Measurements from ENCODE around the gene NADK.

NADK gene

DNA sequence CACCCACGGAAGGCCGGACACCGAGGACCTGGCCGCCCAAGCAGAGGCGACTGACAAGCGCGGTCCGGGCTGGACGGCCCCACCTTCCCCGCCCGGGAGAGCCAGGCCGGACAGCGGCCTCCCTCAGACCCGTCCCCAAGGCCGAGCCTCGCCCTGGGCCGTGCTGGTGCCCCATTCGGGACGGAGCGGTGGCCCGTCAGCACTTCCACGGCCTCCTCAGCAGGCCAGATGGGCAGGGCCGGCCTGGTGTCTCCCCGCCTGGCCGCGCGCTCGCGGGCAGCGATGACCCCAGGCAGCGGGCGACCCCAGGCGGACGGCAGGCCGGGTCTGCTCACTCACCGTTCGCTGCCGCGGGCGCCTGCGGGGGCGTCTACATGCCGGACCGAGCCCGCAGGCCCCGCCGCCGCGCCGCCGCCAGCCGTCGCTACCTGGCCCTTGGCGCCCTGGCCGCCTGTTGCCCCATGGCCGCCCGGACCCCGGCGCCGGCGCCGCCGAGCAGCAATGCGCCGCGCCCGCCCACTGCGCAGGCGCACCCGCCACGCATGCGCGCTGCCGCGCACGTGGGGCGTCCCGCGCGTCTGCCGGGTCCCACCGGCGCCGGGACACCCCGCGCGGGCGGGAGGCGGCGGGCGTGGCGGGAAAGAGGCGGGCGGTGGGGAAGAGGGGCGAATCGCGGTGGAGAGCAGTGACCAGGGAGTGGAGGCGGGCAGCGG is at the start of gene NADK:
NADK (minus strand) TSS at position 521 of the 713 bp plus-strand sequence. CDS start 13,064 bp downstream, outside the sequence.
- no peak for FAIRE-seq

DNA sequence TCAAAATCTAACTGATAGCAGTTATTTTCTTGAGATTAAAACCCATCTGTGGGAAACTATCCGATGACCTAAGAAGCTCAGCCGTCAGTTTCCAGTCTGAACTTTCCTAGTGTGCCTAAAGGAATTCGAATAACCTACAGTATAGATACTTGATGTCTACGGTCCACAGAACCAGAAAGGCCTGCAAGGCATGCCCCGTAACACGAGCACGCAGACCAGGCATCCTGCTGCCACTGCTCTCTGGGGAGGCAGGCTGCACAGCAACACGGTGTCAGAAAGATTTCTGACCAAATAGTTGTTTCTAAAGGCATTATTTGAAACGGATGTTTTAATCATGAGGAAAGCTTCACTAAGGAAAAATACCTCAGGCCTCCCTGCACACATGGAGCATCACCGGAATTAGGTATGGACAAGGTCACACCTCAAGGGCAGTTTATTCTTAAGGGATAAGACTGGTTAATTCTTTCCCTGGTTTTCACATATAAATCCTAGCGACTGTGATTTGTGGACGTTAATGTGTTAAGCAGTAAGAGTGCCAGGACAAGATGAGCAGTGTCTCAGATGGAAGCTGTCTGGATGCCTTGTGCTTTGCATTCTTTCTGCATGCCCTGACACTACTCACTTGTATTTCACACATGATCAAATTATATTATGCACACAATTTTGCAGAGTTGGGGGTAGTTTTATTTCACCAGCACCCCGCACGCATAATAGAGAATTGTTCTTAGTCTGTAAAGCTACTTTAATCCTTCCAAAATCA is 49.0 kb upstream of the NADK start:
- no peak for FAIRE-seq

DNA sequence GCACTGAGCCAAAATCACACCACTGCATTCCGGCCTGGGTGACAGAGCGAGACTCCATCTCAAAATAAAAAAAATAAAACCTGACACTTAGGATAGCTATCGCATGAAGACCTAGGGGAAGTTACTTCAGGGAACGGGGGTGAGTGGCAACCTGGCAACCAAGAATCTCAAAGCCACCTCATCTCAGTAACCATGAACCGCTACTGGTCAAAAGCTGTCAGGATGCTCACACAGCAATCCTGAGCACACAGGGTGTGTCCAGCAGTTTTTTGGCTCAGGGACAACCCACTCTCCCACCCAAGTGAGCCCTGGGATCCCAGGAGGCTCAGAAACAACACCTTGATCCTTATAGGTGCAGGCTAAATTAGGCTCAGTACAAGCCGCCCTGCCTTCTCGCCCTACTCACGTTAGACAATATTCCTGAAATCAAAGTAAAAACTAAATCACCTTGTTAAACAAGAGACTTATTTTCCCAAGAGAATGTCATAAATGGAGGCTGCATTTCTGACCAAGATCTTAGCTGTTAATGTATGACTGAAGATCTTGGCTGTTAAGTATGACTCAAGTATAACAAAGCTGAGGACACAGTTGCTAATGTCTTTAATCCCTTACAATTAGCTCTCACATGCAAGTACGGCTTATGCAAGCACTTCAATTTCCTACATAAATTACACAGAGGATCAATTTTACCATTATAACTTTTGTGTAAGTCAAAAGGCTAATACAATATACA is 48.3 kb upstream of the NADK start:
- FAIRE-seq = no peak

DNA sequence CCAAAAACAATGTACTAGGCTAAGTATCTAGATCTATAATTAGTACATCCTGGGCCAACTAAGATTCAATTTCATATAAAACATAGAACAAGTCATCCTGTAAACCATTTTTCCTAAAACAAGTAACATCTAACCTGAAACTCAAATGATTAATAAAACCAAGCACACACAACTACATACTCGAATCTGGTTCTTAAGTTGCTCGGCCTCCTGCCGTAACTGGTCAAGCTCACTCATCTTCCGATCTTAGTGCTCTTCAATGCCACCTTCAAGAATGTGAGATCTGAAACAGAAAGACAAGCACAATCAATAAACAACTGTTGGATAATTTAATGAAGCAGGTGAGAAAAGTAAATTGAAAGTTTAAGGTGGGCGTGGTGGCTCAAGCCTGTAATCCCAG is 46.9 kb upstream of the NADK start:
- FAIRE-seq = no peak

GRCh38 chr1:1819762-1820161 is 41.5 kb upstream of the NADK start:
- FAIRE-seq = no peak

GRCh38 chr1:1817221-1817620 is 39.0 kb upstream of the NADK start:
- FAIRE-seq = no peak

DNA sequence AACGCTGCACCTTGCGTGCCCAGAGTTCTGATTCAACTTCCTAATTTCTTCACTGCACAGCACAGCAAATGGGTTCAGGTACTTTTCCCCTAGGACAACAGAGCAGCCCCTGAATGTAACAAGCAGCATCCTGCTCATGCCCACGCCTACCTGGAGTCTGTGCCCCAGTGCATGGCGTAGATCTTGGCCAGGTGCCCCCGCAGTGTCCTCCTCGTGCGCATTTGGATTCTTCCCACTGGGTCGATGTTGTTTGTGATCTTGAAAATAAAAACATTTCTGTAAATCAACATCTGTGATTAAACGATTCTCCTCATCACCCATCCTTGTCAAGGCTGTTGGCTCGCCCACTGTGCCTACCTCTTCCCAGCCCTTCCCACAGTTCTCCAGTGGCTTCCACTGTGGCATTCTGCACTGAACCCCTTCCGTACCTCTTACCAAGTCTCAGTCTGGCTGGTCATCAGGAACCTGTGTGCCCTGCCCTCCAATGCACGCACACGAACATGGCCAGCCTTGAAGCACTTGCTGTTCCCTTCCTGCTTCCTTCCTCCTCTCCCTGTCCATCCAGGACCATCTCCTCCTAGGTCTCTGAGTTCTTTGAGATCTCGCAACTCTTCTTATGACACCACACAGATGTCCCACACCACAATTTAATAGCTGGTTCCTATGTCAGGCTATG is 37.5 kb upstream of the NADK start:
- FAIRE-seq = no peak

GRCh38 chr1:1809489-1809888 is 31.2 kb upstream of the NADK start:
- no peak for FAIRE-seq

DNA sequence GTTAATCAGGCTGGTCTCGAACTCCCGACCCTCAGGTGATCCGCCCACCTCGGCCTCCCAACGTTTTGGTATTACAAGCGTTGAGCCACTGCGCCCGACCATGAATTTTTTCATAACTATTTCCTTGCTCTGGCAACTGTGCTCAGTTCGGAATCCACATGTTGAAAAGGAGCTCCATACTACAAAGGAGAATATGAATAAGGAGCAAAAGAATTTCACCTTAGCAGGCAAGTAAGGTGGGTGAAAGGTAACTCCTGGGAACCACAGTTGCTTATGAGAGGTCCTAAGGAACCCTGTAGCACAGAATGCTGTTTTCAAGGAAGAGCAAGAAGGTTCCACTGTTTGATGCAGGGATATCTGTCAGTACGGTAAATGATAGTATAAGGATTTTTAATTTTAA is 29.9 kb upstream of the NADK start:
- no peak for FAIRE-seq

DNA sequence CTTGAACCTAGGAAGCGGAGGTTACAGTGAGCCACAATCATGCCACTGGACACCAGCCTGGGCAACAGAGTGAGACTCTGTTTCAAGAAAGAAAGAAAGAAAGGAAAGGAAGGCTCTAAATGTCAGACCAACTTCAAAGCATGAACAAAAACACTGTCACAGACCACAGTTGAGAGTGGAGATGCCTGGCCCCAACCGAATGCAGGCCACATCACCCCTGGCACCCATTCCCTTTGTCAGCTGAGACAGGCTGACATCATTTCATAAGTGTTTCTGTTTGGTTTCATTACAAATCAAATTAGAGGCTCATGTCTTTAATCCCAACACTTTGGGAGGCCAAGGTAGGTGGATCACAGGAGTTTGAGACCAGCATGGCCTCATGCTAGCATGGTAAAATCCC is 28.6 kb upstream of the NADK start:
- no peak for FAIRE-seq

- no peak for FAIRE-seq
These were observed 26.0 kb upstream of the NADK start for GRCh38 chr1:1804301-1804700.

DNA sequence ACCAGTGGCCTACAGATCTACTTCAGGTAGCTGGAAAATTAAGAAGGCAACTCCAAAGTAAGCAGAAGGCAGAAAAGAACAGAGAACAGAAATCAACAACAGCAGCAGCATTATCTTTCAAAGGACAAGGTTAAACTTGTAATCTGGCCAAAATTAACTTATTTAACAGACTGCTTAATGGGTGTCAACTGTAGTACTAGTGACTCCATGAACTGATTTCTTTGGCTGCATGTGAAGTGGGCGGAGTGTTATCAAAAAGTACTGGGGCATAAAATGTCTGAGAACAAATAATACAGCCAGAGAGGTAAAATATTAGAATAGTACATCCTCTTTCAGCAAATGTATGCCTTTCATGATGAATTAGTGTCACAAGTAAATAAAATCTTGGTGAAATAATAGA is 24.6 kb upstream of the NADK start:
- no peak for FAIRE-seq

DNA sequence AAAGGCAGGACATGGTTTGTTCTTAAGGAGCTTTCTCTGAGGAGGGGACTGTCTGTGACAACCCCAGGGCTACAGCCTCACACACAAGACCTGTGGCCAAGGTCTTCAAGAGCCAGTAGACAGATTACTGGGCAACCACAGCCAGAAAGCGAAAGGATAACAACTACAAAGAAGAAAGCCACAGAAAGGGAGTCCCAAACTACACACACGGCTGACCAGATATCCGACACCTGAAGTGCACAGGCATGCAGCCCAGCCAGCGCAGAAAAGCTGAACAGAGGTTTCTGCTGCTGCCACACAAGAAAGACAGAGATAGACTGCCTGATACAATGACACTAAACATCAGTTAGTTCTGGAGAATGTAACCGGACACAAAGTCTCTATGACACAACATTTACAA is 21.4 kb upstream of the NADK start:
- FAIRE-seq = no peak

DNA sequence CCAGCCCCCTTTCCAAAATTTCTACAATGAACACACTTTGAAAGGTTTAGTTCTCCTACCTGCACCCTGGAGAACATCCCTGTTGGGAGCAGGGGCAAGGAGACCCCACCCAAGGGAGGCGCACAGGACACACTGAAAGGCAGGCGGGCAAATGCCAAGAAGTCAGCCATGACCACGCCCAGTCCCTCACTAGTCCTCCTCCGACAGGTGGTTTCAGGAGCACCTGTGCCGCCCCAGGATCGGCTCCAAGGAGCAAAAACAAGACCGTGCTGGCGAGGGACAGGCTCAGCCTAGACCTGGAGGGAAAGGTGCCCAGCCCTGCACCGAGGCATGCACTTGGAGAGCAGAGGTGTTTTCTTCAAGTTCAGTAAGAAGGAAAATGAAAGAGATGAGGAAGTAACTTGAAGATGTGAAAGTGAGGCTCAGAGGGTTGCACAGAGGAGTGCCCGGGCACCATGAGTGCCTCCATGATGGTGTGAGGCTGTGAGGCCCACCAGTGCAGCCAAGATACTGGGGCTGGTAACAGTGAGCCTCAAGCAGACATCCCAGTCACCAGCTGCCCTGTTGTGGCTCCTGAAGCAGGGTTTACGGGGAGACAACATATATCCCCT is 19.6 kb upstream of the NADK start:
- no peak for FAIRE-seq

GRCh38 chr1:1796466-1796865 is 18.2 kb upstream of the NADK start:
- FAIRE-seq = no peak

DNA sequence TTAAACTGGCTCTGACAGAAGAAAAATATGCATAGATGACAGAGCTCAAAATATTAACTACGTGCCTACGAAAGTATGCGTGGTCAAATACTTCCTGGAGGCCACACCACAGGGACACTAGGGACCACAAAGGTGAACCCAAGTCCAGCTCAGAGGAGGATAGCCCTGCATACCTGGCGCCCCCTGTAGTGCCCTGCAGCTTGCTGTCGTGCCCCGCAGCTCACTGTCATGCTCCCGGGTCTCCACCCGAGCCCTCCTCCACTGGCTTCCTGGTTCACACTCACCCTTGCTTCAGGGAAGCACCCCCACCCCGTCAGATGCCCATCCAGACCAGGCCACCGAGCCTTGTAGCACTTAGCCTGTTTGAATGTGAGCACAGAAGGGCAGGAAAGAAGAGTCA is 16.7 kb upstream of the NADK start:
- FAIRE-seq = no peak

DNA sequence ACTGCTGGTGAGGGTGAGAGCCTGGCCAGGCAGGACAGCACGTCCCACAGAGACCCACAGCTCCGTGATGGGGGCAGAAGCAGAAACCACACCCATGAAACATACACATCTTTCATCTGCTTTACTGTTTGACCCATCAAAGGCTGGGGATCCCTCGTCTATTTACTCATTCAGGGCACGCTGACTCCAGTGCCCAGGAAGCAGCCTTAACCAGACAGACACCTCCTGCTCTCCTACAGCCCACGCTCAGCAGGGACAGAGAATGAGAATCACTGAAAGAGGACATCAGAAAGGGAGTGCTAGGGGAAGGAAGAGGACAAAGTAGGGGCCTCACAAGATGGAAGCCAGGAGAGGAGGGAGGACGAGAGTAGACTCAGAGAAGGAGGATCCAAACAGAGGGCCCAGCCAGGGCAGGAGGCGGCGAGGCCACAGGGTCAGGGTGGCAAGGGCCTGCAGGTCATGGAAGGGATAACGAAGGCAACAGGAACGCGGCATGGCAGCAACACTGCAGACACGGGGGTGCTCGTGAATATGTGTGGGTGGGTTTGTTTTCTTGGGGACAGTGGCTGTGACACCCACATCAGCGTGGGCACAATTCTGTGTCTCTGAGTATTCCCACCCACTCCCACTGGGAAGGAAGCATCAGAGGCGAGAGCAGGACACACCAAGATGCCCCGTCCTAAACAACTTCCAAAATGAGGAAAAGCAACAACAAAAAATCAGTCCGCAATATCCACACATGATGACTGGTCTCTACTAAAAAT is 15.4 kb upstream of the NADK start:
- FAIRE-seq = no peak

DNA sequence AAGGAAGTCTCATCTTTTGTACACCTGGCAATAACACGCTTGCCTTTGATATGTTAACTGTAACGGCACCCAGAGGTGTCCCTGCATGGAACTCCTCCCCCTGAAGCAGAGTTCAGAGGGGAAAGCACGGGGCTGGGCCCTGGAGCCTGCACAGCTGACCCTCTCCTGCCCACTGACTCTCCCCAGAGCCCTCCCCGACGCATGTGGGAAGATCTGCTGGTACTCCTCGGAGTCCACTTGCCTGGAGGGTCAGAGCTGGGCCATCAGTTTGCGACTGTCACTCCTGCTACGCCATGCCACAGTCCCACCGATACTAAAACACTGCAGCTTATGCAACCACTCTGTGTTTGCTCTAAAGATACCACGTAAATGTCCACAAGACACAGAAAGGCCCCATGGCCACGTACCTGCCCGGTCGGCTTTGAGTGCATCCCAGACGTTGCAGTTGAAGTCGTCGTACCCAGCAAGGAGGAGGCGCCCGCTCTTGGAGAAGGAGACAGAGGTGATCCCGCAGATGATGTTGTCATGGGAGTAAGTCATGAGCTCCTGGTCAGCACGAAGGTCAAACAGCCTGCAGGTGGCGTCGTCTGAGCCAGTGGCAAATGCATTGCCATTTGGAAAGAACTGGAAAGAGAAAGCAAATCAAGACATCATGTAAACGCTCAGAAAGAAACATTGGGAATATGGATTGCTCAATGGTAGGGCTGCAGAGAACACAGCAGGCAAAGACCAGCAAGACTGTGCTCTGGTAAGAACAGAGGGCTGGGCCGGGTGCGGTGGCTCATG is 10.6 kb upstream of the NADK start:
- FAIRE-seq = no peak

DNA sequence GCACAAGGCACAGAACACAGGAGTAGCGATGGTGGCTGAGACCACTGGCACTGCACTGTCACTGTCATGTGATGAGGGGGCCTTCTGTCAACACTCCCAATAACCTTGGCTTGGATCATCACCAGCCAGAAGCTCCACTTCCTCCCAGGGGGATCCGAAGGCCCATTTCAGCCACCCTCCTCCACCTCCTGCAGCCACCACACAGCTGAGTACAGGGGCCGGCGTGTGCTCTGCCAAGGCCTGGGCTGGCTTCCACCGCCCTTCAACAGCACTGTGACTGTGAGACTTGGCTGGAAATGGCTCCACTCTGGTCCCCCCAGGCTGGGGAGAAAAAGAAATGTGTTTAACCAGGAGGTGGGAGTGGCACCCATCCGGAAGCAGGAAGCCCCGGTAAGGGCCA is 9.9 kb upstream of the NADK start:
- FAIRE-seq = no peak

- FAIRE-seq = no peak
These were observed 8.8 kb upstream of the NADK start for GRCh38 chr1:1786836-1787605.
